HG03378 (cell line): ENCODE measurements around the gene FBXO17.
"Not testable (repeated sequence)": the region's sequence is repeated elsewhere in the genome, so short reads cannot be mapped to it uniquely, and the experiment has no call there.

Experiments used
- ATAC-seq: cut with Tn5 transposase; IDR thresholded peaks from one replicate; pipeline ENCODE4 v1.9.1; 2021; ENCODE audit warnings: mild to moderate bottlenecking, moderate library complexity; ENCODE audit not compliant: unreplicated experiment

Gene FBXO17

GRCh38 chr19:38945562-38946228 lies 29.8 kb downstream of the FBXO17 start:
- no peak for ATAC-seq

GRCh38 chr19:38944981-38945506 lies 30.5 kb downstream of the FBXO17 start:
- ATAC-seq = no peak

- no peak for ATAC-seq
These were observed 32.9 kb downstream of the FBXO17 start for GRCh38 chr19:38942471-38943181.

- ATAC-seq = no peak
These were observed 33.6 kb downstream of the FBXO17 start for GRCh38 chr19:38941979-38942378.

- ATAC-seq = not testable (repeated sequence)
These were observed 34.1 kb downstream of the FBXO17 start for GRCh38 chr19:38941466-38941865.

- no peak for ATAC-seq
These were observed 35.6 kb downstream of the FBXO17 start for GRCh38 chr19:38939957-38940356.

- no peak for ATAC-seq
These were observed 42.0 kb downstream of the FBXO17 start for GRCh38 chr19:38933544-38933943.

- no peak for ATAC-seq
These were observed 42.9 kb downstream of the FBXO17 start for GRCh38 chr19:38932425-38933179.

GRCh38 chr19:38931521-38931793 lies 44.1 kb downstream of the FBXO17 start:
- ATAC-seq = no peak

GRCh38 chr19:38930776-38931520 lies 44.6 kb downstream of the FBXO17 start, which contains the start of gene MRPS12:
TSS of gene MRPS12 (plus strand) at chr19:38930944. CDS start at chr19:38931295, 351 bp downstream.
- peak; percentile 88 for ATAC-seq

GRCh38 chr19:38929929-38930775 lies 45.4 kb downstream of the FBXO17 start, which contains the start of gene SARS2:
TSS of gene SARS2 (minus strand) at chr19:38930763. CDS start at chr19:38930736, 27 bp downstream.
- ATAC-seq = peak; percentile 72

GRCh38 chr19:38928391-38929001 lies 47.0 kb downstream of the FBXO17 start:
- ATAC-seq = no peak

GRCh38 chr19:38924388-38924787 lies 51.2 kb downstream of the FBXO17 start:
- no peak for ATAC-seq

- ATAC-seq = no peak
These were observed 53.1 kb downstream of the FBXO17 start for GRCh38 chr19:38922482-38922881.

GRCh38 chr19:38921420-38922274 lies 53.9 kb downstream of the FBXO17 start:
- ATAC-seq = no peak

- no peak for ATAC-seq
These were observed 54.7 kb downstream of the FBXO17 start for GRCh38 chr19:38920602-38921419.

- ATAC-seq = no peak
These were observed 55.5 kb downstream of the FBXO17 start for GRCh38 chr19:38919837-38920601.
